Measurements from ENCODE around the gene ZNF350. TPM values are rescaled to one million over a fixed set of nuclear protein-coding genes. Genes with fewer than 3 reads are reported as not detected.

ZNF350 gene
- total and polyA plus RNA-seq, 2 donors (not counting 1 experiment from before 2014, with no cell fraction given), result 7.7 to 16.5 TPM

DNA sequence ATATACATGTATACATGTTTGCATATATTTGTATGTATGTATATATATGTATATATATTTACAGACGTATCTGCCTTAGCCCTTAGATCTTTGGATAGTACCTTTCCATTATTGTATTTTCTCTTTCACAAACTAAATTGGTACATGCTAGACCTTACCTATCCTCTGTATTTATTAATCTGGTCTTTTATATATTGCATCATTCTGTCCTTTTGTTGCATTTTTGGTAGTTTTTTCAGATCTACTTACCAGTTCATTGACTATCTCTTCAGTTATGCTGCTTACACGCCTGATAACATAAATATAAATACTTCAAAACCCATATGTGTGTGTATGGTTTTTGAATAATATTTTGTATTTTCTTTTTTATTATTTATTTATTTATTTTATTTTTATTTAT lies 47.7 kb downstream of the ZNF350 start:
- H2AFZ ChIP-seq (ENCODE audit: low read length), result no peak overlapping the region
- H3K27me3 ChIP-seq (ENCODE audit: control insufficient read depth, insufficient read depth, low read length), result no peaks in the 10 kb centered on the region
- no peaks in the 10 kb centered on the region for H4K20me1 ChIP-seq (ENCODE audit: control insufficient read depth, extremely low read depth, insufficient read depth, low read length)
- no peak for TF ChIP-seq EZH2 (IDR thresholded peaks at IDR 0.05; ENCODE audit: low read length, missing control alignments)
- H3K27ac ChIP-seq (ENCODE audit: insufficient read depth, low read length), result no peak overlapping the region
- H3K9ac ChIP-seq (ENCODE audit: insufficient read depth, low read length), result no peak overlapping the region
- DNase-seq (ENCODE audit: low read depth in 2 of 2), result no peak
- H3K4me1 ChIP-seq (ENCODE audit: control insufficient read depth, extremely low read depth, insufficient read depth, low read length), result no peaks in the 10 kb centered on the region
- no peaks in the 10 kb centered on the region for H3K9me3 ChIP-seq (ENCODE audit: control insufficient read depth, insufficient read depth, low read depth, low read length)
- H3K79me2 ChIP-seq (ENCODE audit: control insufficient read depth, insufficient read depth, low read length), result no peaks in the 10 kb centered on the region
- no peak overlapping the region for H3K4me2 ChIP-seq (ENCODE audit: extremely low read depth, insufficient read depth, low read length)
- no peak overlapping the region for H3K4me3 ChIP-seq (replicated peaks in 1 of 4; ENCODE audit: control extremely low read depth in 1 of 4, insufficient read depth in 1 of 4, low read depth in 3 of 4, low read length in 4 of 4)
- peaks cover 3% of the 10 kb centered on the region for H3K36me3 ChIP-seq (ENCODE audit: control insufficient read depth, insufficient read depth, low read length)

DNA sequence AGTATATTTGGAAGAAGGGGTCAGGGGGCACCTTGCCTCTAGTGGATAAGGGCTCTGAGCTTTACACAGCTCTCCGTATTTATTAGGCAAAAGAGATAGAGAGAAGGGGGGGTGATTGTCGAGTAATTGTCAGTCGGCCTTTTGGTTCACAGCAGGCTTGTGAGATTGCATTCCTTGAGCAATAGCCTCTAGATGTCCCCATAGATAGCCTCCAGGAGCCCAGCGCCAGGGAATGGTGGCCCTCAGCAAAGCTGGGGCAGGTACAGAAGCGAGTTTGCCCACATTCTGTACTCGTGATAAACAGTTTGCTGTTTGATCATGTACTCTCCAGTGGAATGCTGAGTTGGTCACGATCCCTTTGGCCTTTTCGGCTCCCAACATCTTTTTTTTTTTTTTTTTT lies 54.7 kb downstream of the ZNF350 start:
- no peak overlapping the region for H3K4me2 ChIP-seq (ENCODE audit: extremely low read depth, insufficient read depth, low read length)
- no peak overlapping the region for H3K9ac ChIP-seq (ENCODE audit: insufficient read depth, low read length)
- no peaks in the 10 kb centered on the region for H3K79me2 ChIP-seq (ENCODE audit: control insufficient read depth, insufficient read depth, low read length)
- no peaks in the 10 kb centered on the region for H3K4me1 ChIP-seq (ENCODE audit: control insufficient read depth, extremely low read depth, insufficient read depth, low read length)
- H2AFZ ChIP-seq (ENCODE audit: low read length), result no peak overlapping the region
- H3K4me3 ChIP-seq (replicated peaks in 1 of 4; ENCODE audit: control extremely low read depth in 1 of 4, insufficient read depth in 1 of 4, low read depth in 3 of 4, low read length in 4 of 4), result no peak overlapping the region
- DNase-seq (ENCODE audit: low read depth in 2 of 2), result no peak
- no peaks in the 10 kb centered on the region for H3K27me3 ChIP-seq (ENCODE audit: control insufficient read depth, insufficient read depth, low read length)
- H4K20me1 ChIP-seq (ENCODE audit: control insufficient read depth, extremely low read depth, insufficient read depth, low read length), result no peaks in the 10 kb centered on the region
- no peak for TF ChIP-seq EZH2 (IDR thresholded peaks at IDR 0.05; ENCODE audit: low read length, missing control alignments)
- TF ChIP-seq, protein P1, sequence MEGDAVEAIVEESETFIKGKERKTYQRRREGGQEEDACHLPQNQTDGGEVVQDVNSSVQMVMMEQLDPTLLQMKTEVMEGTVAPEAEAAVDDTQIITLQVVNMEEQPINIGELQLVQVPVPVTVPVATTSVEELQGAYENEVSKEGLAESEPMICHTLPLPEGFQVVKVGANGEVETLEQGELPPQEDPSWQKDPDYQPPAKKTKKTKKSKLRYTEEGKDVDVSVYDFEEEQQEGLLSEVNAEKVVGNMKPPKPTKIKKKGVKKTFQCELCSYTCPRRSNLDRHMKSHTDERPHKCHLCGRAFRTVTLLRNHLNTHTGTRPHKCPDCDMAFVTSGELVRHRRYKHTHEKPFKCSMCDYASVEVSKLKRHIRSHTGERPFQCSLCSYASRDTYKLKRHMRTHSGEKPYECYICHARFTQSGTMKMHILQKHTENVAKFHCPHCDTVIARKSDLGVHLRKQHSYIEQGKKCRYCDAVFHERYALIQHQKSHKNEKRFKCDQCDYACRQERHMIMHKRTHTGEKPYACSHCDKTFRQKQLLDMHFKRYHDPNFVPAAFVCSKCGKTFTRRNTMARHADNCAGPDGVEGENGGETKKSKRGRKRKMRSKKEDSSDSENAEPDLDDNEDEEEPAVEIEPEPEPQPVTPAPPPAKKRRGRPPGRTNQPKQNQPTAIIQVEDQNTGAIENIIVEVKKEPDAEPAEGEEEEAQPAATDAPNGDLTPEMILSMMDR (conservative IDR thresholded peaks at IDR 0.05 in 1 of 2, IDR thresholded peaks at IDR 0.05 in 1 of 2; ENCODE audit: low read depth in 1 of 2, low read length in 2 of 2), result no peak
- no peaks in the 10 kb centered on the region for H3K36me3 ChIP-seq (ENCODE audit: control insufficient read depth, insufficient read depth, low read length)
- no peak overlapping the region for H3K27ac ChIP-seq (ENCODE audit: insufficient read depth, low read length)
- H3K9me3 ChIP-seq (ENCODE audit: control insufficient read depth, insufficient read depth, low read depth, low read length), result no peaks in the 10 kb centered on the region

DNA sequence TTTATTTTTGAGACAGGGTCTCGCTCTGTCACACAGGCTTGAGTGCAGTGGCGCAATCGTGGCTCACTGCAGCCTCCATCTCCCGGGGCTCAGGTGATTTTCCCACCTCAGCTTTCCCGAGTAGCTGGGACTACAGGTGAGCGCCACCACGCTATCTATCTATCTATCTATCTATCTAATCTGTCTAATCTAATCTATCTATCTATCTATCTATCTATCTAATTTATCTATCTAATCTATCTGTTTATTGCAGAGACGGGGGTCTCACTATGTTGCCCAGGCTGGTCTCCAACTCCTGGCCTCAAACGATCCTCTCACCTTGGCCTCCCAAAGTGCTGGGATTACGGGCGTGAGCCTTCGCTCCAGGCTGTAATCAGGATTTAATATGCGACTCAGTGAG lies 58.8 kb downstream of the ZNF350 start:
- Histone ChIP-seq H3K27ac (ENCODE audit: insufficient read depth, low read length) (peak overlapping the region; percentile 71), H3K4me1 (ENCODE audit: control insufficient read depth, extremely low read depth, insufficient read depth, low read length) (no peaks in the 10 kb centered on the region), H3K36me3 (ENCODE audit: control insufficient read depth, insufficient read depth, low read length) (no peaks in the 10 kb centered on the region), H3K27me3 (ENCODE audit: control insufficient read depth, insufficient read depth, low read length) (no peaks in the 10 kb centered on the region), H3K9me3 (ENCODE audit: control insufficient read depth, insufficient read depth, low read depth, low read length) (no peaks in the 10 kb centered on the region), H3K4me3 (replicated peaks in 1 of 4; ENCODE audit: control extremely low read depth in 1 of 4, insufficient read depth in 1 of 4, low read depth in 3 of 4, low read length in 4 of 4) (peak overlapping the region; percentile 74 to 97 (median 86)), H4K20me1 (ENCODE audit: control insufficient read depth, extremely low read depth, insufficient read depth, low read length) (no peaks in the 10 kb centered on the region), H3K79me2 (ENCODE audit: control insufficient read depth, insufficient read depth, low read length) (no peaks in the 10 kb centered on the region), H2AFZ (ENCODE audit: low read length) (peak overlapping the region; percentile 100), H3K9ac (ENCODE audit: insufficient read depth, low read length) (peak overlapping the region; percentile 44), H3K4me2 (ENCODE audit: extremely low read depth, insufficient read depth, low read length) (peak overlapping the region; percentile 86)
- no peak for DNase-seq (ENCODE audit: low read depth in 2 of 2)
- TF ChIP-seq EZH2 (IDR thresholded peaks at IDR 0.05; ENCODE audit: low read length, missing control alignments), result no peak

Measured in fibroblast of lung (primary cell).